BJ (cell line): ENCODE measurements around the gene CYP26A1. TPM values are rescaled to one million over a fixed set of nuclear protein-coding genes. Genes with fewer than 3 reads are reported as not detected.
A peak's percentile ranks its signal among the peaks of the same experiment; 100 is the strongest.

Experiments
- CTCF ChIA-PET: fragments of 350-600 bp; formaldehyde crosslinking; extraction: SDS; loops from one replicate; lab custom pipeline; 2021; ENCODE audit warnings: antibody characterized with exemption, inconsistent platforms; lab: Yijun Ruan, JAX
- POLR2A ChIA-PET: fragments of 300-600 bp; sonication (Branson Sonifier 250); formaldehyde crosslinking; extraction: SDS; loops from one replicate; lab custom pipeline; 2021; ENCODE audit warnings: antibody characterized with exemption; lab: Charles Lee
- DNase-seq: peaks from one replicate; pipeline ENCODE4 v3.0.0-alpha.2; 2011; ENCODE audit warnings: low read depth
- H3K27me3 ChIP-seq: 2 replicates; pipeline ENCODE4 v1.6.0; 2011; ENCODE audit warnings: low read length; ENCODE audit not compliant: control insufficient read depth, insufficient read depth
- H3K36me3 ChIP-seq: 2 replicates; pipeline ENCODE4 v1.5.1; 2011; ENCODE audit warnings: low read length; ENCODE audit not compliant: control insufficient read depth, insufficient read depth
- H3K4me3 ChIP-seq: 2 replicates; pipeline ENCODE4 v1.5.1; 2011; ENCODE audit warnings: low read depth, mild to moderate bottlenecking, control low read depth, low read length
- polyA plus RNA-seq: library from polyadenylated mRNA; depleted of rRNA; stranded (reverse); fragments of >200 nt; gene quantifications from 2 replicates; pipeline ENCODE4 v1.2.3, GENCODE V29; 2011
- TF ChIP-seq, protein P1 (sequence below): IDR thresholded peaks from 2 replicates; pipeline ENCODE4 v1.5.1; 2011; ENCODE audit warnings: low read depth, mild to moderate bottlenecking, control low read depth, inconsistent platforms, low read length, moderate library complexity; ENCODE audit not compliant: insufficient read depth

Gene CYP26A1
- polyA plus RNA-seq, 1 experiment, result 0.06 TPM

DNA sequence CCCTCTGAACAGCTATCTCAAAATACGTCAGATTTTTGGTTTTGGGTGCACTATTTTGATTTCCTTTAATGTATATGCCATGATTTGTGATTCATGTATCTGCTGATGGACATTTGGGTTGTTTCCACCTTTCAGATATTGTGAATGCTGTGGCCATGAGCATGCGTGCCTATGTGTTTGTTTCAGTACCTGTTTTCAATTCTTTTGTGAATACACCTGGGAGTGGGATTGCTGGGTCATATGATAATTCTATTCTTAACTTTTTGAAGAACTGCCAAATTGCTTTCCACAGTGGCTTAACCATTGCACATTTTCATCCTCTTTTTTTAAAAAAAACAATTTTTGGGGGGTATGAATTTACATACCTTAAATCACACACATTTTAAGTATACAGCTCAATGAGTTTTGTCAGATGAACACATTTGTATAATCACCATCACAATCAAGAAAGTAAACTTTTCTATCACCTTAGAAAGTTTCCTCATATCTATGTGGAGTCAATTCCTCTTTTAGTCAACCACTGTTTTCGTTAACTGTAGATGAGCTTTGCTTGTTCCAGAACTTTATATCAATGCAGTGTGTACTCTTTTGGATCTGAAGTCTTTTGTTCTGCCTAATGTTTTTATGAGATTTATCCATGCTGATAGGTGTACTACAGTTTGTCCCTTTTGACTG is 36.9 kb downstream of the CYP26A1 start:
- H3K4me3 ChIP-seq, result no peak overlapping the region
- TF ChIP-seq, protein P1, sequence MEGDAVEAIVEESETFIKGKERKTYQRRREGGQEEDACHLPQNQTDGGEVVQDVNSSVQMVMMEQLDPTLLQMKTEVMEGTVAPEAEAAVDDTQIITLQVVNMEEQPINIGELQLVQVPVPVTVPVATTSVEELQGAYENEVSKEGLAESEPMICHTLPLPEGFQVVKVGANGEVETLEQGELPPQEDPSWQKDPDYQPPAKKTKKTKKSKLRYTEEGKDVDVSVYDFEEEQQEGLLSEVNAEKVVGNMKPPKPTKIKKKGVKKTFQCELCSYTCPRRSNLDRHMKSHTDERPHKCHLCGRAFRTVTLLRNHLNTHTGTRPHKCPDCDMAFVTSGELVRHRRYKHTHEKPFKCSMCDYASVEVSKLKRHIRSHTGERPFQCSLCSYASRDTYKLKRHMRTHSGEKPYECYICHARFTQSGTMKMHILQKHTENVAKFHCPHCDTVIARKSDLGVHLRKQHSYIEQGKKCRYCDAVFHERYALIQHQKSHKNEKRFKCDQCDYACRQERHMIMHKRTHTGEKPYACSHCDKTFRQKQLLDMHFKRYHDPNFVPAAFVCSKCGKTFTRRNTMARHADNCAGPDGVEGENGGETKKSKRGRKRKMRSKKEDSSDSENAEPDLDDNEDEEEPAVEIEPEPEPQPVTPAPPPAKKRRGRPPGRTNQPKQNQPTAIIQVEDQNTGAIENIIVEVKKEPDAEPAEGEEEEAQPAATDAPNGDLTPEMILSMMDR, result no peak
- DNase-seq, result no peak
- ChIA-PET POLR2A (no interaction called here), CTCF (interaction anchor here (0.9 to 1.0 kb wide), 2 partner anchors 30 to 180 kb away, joined by 3 read pairs; no protein-coding TSS in a partner anchor)
- H3K36me3 ChIP-seq, result no peaks in the 10 kb centered on the region
- H3K27me3 ChIP-seq, result peaks cover 4% of the 10 kb centered on the region; the same call in 1 of the 2 replicates

DNA sequence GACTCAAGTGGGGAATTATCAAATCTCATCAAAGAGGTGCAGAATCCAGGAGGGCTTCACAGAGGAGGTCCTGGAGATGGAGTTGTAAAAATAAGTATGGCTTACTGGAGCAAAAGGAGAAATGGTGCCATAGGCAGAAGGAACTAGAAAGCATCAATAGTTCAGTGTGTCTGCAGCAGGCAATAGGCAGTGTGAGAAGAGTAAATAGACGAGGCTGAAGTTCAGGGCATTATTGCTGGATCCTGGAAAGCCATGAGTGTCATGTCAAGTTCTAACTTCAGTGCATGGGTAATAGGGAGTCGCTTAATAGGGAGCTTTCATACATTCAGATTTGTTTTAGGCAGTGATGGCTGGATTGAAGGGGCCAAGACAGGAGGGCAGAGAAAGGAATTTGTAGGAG is 39.3 kb downstream of the CYP26A1 start:
- Histone ChIP-seq H3K36me3 (no peaks in the 10 kb centered on the region), H3K27me3 (peaks cover 4% of the 10 kb centered on the region; the same call in 1 of the 2 replicates), H3K4me3 (no peak overlapping the region)
- TF ChIP-seq, protein P1, result no peak
- no peak for DNase-seq
- ChIA-PET CTCF (interaction anchor here (0.6 kb wide), 1 partner anchor 12 kb away, joined by 4 read pairs; no protein-coding TSS in a partner anchor), POLR2A (no interaction called here)

DNA sequence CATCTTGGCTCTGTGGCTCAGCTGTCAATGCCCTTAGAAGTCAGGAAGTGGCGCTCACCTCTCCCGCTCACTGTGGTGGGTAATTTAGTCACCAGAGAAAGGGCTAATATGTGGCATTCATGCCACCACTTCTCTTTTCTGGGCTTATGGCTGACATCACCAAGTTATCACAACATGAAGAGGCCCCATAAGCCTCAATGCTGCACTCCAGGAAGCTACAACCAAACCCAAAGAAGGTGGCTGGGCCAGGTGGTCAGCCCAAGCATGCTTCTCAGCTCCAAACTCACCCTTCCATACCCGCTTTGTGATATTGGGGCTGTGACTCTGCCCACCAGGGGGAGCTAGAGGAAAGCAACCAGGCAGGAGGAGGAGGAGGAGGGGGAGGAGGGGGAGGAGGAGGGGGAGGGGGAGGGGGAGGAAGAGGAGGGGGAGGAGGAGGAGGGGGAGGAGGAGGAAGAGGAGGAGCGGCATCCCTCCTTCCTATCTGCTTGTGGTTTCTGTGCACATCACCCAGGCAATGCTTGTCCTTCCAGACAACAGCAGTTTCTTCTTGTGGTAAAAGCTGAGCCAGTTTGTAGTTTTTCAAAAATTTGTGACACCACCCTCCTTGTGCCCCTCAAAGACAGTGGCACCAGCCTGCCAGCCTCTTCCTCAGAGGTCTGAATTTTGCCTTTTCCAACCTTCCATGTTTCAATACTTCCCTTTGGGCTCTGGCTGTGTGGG is 42.1 kb downstream of the CYP26A1 start:
- ChIA-PET POLR2A (no interaction called here), CTCF (interaction anchor here (0.7 to 2.4 kb wide), 22 partner anchors 10 to 396 kb away, joined by 3 to 9 read pairs (median 4); partner anchors contain the start of gene MYOF)
- H3K36me3 ChIP-seq, result no peaks in the 10 kb centered on the region
- DNase-seq, result no peak
- TF ChIP-seq, protein P1, result peak; percentile 63
- no peak overlapping the region for H3K4me3 ChIP-seq
- H3K27me3 ChIP-seq, result peaks cover 7% of the 10 kb centered on the region

DNA sequence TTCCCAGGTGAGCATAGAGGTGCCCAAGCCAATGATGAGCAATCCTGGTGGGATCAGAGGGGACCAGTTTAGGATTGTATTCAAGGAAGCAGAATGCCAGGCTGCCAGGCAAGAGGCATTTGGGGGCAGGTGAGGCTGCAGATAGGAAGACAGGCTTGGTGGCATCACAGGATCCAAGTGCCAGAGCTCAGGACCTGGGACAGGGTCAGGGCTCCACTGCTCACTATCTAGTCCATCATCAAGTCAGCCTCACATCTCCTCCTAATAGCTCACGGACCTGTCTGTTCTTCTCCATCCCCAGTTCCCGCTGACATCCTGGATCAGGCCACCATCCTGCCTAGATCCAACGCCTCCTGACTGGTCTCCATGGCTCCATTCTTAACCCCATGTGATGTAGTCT is 47.6 kb downstream of the CYP26A1 start:
- H3K36me3 ChIP-seq, result no peaks in the 10 kb centered on the region
- H3K27me3 ChIP-seq, result peaks cover 3% of the 10 kb centered on the region
- DNase-seq, result no peak
- ChIA-PET POLR2A (no interaction called here), CTCF (no interaction called here)
- H3K4me3 ChIP-seq, result no peak overlapping the region
- TF ChIP-seq, protein P1, result no peak

DNA sequence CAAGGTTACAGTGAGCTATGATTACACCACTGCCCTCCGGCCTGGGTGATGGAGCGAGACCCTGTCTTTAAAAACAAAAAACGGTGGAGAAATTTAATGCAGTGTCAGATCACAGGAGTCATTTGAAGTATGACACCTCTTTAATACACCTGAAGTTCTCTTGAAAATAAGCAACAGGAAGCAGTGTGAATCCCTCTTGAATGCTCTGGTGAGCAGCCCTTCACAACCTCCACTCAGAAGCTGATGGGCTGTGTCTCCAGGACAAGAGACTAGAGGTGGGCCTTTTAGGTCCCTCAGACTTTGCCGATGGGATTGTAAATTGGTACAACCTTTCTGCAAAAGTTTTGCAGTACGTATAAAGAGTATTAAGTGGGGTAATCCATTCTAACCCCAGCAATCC is 50.1 kb downstream of the CYP26A1 start:
- Histone ChIP-seq H3K36me3 (no peaks in the 10 kb centered on the region), H3K4me3 (no peak overlapping the region), H3K27me3 (peaks cover 3% of the 10 kb centered on the region)
- CTCF ChIA-PET, result interaction anchor here (1.5 kb wide), 1 partner anchor 17 kb away, joined by 4 read pairs; no protein-coding TSS in a partner anchor
- POLR2A ChIA-PET, result no interaction called here
- no peak for DNase-seq
- TF ChIP-seq, protein P1, result no peak
